ENCODE measurements around the gene ANGPT4.

Gene ANGPT4

DNA sequence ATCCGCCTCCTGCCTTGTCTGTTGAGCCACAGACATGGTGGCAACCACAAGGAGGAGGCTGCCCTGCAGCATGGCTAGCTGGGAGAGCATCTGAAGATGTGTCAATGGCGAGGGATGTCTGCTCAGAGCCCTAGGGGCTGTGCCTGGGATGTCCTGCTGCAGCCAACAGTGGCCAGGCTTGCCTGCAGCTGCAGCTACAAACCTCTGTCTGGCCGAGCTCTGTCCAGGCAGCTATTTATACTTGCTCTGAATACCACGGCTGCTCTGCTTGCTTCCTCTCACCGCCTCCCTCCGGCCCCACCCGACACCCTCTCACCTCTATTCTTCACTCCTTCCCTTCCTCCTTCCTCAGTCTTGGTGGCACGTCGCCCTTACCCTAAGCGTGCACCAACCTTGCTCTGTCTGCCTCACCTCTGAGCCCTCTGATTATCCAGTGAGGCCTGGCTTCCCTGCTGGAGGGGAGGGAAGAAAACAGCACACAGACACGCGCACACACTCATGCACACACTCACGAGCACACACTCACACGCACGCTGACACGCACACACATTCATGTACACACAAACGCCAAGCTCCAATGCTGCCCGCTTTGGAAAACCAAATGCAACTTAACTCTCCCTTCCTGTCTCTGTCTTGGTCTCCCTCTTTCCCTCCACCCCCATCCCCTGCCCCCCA is at the start of gene ANGPT4:
Gene ANGPT4 (minus strand): TSS at position 210 of the 675 bp plus-strand sequence. CDS start 120 bp downstream, at position 90.
- H3K36me3 ChIP-seq (ENCODE audit: control insufficient read depth, insufficient read depth, low read length) = no peaks in the 10 kb centered on the region
- no peaks in the 10 kb centered on the region for H3K4me1 ChIP-seq (ENCODE audit: control insufficient read depth, insufficient read depth, low read length)
- H3K9me3 ChIP-seq (ENCODE audit: control insufficient read depth, insufficient read depth, low read length) = no peaks in the 10 kb centered on the region
- peaks cover 3% of the 10 kb centered on the region for H3K27me3 ChIP-seq (ENCODE audit: control insufficient read depth, insufficient read depth, low read length)
- H3K9ac ChIP-seq (ENCODE audit: low read depth, low read length) = no peak within 1 kb of the TSS
- no peak within 1 kb of the TSS for H3K4me3 ChIP-seq (ENCODE audit: low read depth, low read length)

DNA sequence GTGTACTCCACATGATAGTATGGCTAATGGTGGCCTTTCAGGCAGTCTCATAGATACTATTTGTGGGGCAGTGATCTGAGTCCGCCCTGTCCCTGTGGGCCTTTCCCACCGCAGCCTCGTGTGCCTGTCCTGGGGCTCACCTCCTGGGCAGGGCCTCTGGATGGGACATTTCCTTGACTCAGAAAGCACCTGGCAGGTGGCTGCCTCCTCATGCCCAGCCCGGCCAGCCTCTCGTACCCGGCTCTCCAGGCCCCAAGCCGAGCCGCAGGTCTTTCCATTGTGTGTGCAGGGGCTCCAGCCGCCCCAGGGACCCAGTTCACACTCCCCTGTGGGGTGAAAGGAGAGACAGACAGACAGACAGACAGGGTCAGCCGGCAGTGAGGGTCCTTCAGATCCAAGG is 47.7 kb upstream of the ANGPT4 start:
- Histone ChIP-seq H3K9ac (ENCODE audit: low read depth, low read length) (no peak overlapping the region), H3K36me3 (ENCODE audit: control insufficient read depth, insufficient read depth, low read length) (no peaks in the 10 kb centered on the region), H3K4me3 (ENCODE audit: low read depth, low read length) (no peak overlapping the region), H3K4me1 (ENCODE audit: control insufficient read depth, insufficient read depth, low read length) (no peaks in the 10 kb centered on the region), H3K27me3 (ENCODE audit: control insufficient read depth, insufficient read depth, low read length) (no peaks in the 10 kb centered on the region), H3K9me3 (ENCODE audit: control insufficient read depth, insufficient read depth, low read length) (no peaks in the 10 kb centered on the region)

- no peaks in the 10 kb centered on the region for H3K27me3 ChIP-seq (ENCODE audit: control insufficient read depth, insufficient read depth, low read length)
Measured at GRCh38 chr20:962683-963082, 46.5 kb upstream of the ANGPT4 start.

DNA sequence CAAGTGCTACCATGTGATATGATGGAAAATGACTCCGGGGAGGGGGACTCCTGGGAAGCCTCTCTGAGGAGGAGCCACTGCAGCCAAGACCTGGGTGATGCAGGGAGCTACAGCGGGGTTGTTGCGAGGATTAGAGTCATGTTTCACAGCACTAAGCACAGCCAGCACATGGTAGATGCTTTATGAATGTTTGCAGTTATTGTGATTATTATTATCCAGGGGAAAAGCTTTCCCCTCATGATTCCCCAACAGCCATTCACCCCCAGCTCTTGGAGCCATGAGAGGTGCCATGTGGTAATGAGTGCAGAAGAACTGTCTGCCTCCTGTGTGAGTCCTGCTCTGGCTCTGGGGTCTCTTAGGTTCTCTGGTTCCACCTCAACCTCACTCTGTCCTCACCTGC is 46.1 kb upstream of the ANGPT4 start:
- H3K4me1 ChIP-seq (ENCODE audit: control insufficient read depth, insufficient read depth, low read length) = no peaks in the 10 kb centered on the region
- no peak overlapping the region for H3K9ac ChIP-seq (ENCODE audit: low read depth, low read length)
- H3K27me3 ChIP-seq (ENCODE audit: control insufficient read depth, insufficient read depth, low read length) = no peaks in the 10 kb centered on the region
- H3K4me3 ChIP-seq (ENCODE audit: low read depth, low read length) = no peak overlapping the region
- no peaks in the 10 kb centered on the region for H3K9me3 ChIP-seq (ENCODE audit: control insufficient read depth, insufficient read depth, low read length)
- H3K36me3 ChIP-seq (ENCODE audit: control insufficient read depth, insufficient read depth, low read length) = no peaks in the 10 kb centered on the region

More at GRCh38 chr20:962683-963082, 46.5 kb upstream of the ANGPT4 start:
- Histone ChIP-seq H3K9me3 (ENCODE audit: control insufficient read depth, insufficient read depth, low read length) (no peaks in the 10 kb centered on the region), H3K4me1 (ENCODE audit: control insufficient read depth, insufficient read depth, low read length) (no peaks in the 10 kb centered on the region), H3K9ac (ENCODE audit: low read depth, low read length) (no peak overlapping the region), H3K4me3 (ENCODE audit: low read depth, low read length) (no peak overlapping the region), H3K36me3 (ENCODE audit: control insufficient read depth, insufficient read depth, low read length) (no peaks in the 10 kb centered on the region)

DNA sequence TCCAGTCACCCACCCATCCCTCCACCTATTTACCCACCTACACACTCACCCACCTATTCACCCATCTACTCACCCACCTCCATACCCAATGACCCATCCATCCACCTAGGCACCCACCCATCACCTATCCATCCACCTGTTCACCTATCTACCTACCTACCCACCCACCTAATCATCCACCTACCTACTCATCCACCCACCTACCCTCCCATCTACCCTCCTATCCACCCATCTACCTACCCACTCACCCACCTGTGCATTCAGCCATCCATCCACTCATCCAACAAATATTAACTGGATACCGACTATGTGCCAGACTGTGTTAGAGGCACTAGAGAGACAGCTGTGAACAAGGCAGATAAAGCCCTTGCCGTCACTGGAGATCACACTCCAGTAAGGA is 45.6 kb upstream of the ANGPT4 start:
- no peaks in the 10 kb centered on the region for H3K9me3 ChIP-seq (ENCODE audit: control insufficient read depth, insufficient read depth, low read length)
- H3K4me1 ChIP-seq (ENCODE audit: control insufficient read depth, insufficient read depth, low read length) = no peaks in the 10 kb centered on the region
- H3K4me3 ChIP-seq (ENCODE audit: low read depth, low read length) = no peak overlapping the region
- H3K27me3 ChIP-seq (ENCODE audit: control insufficient read depth, insufficient read depth, low read length) = no peaks in the 10 kb centered on the region
- no peaks in the 10 kb centered on the region for H3K36me3 ChIP-seq (ENCODE audit: control insufficient read depth, insufficient read depth, low read length)
- H3K9ac ChIP-seq (ENCODE audit: low read depth, low read length) = no peak overlapping the region

GRCh38 chr20:959996-960615 is 44.0 kb upstream of the ANGPT4 start:
- H3K27me3 ChIP-seq (ENCODE audit: control insufficient read depth, insufficient read depth, low read length) = no peaks in the 10 kb centered on the region
- H3K36me3 ChIP-seq (ENCODE audit: control insufficient read depth, insufficient read depth, low read length) = no peaks in the 10 kb centered on the region
- H3K4me3 ChIP-seq (ENCODE audit: low read depth, low read length) = no peak overlapping the region
- no peaks in the 10 kb centered on the region for H3K9me3 ChIP-seq (ENCODE audit: control insufficient read depth, insufficient read depth, low read length)
- peaks cover 3% of the 10 kb centered on the region for H3K4me1 ChIP-seq (ENCODE audit: control insufficient read depth, insufficient read depth, low read length)
- H3K9ac ChIP-seq (ENCODE audit: low read depth, low read length) = no peak overlapping the region

DNA sequence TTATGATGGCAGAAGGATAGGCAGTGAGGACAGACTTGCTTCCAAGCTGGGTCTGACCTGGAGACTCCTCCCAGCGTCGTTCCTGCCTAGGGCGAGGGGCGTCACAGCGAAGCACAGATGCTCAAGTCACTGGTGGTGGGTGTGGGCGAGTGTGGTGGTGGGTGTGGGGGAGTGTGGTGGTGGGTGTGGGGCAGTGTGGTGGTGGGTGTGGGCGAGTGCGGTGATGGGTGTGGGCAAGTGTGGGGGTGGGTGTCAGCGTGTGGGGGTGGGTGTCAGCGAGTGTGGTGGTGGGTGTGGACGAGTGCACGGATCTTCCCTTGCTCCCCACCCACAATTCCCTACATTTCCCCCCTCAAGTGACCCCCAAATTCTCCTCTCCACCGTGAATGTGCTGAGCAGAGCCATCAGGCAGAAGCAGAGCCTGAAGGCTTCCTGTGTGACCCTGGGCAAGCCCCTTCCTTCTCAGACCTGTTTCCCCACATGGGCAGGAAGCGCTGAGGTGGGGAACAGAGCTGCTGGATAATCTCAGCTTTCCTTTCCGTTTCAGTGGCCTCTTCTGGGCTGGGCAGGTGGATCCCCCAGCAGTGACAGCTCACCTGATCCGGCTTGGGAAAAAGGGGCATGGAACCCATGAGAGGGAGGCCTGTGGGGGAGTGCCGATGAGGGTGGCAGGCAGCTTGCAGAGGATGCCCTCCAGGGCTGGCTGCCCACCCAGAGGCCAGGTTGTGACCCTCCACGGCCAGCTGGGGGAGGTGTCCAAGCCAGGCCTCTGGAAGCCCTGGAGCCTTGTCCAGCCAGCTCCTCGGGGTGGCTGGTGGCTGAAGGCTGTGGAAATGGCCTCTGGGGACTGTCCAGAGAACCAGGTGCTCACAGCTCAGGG is 43.0 kb upstream of the ANGPT4 start:
- Histone ChIP-seq H3K4me3 (ENCODE audit: low read depth, low read length) (no peak overlapping the region), H3K27me3 (ENCODE audit: control insufficient read depth, insufficient read depth, low read length) (no peaks in the 10 kb centered on the region), H3K4me1 (ENCODE audit: control insufficient read depth, insufficient read depth, low read length) (peaks cover 3% of the 10 kb centered on the region), H3K9me3 (ENCODE audit: control insufficient read depth, insufficient read depth, low read length) (no peaks in the 10 kb centered on the region), H3K9ac (ENCODE audit: low read depth, low read length) (no peak overlapping the region), H3K36me3 (ENCODE audit: control insufficient read depth, insufficient read depth, low read length) (no peaks in the 10 kb centered on the region)

GRCh38 chr20:957544-957943 is 41.4 kb upstream of the ANGPT4 start:
- Histone ChIP-seq H3K4me3 (ENCODE audit: low read depth, low read length) (no peak overlapping the region), H3K4me1 (ENCODE audit: control insufficient read depth, insufficient read depth, low read length) (peaks cover 3% of the 10 kb centered on the region), H3K36me3 (ENCODE audit: control insufficient read depth, insufficient read depth, low read length) (no peaks in the 10 kb centered on the region), H3K9me3 (ENCODE audit: control insufficient read depth, insufficient read depth, low read length) (no peaks in the 10 kb centered on the region), H3K27me3 (ENCODE audit: control insufficient read depth, insufficient read depth, low read length) (no peaks in the 10 kb centered on the region), H3K9ac (ENCODE audit: low read depth, low read length) (no peak overlapping the region)

GRCh38 chr20:956330-956951 is 40.3 kb upstream of the ANGPT4 start:
- Histone ChIP-seq H3K4me1 (ENCODE audit: control insufficient read depth, insufficient read depth, low read length) (peaks cover 3% of the 10 kb centered on the region), H3K36me3 (ENCODE audit: control insufficient read depth, insufficient read depth, low read length) (no peaks in the 10 kb centered on the region), H3K27me3 (ENCODE audit: control insufficient read depth, insufficient read depth, low read length) (no peaks in the 10 kb centered on the region), H3K9me3 (ENCODE audit: control insufficient read depth, insufficient read depth, low read length) (no peaks in the 10 kb centered on the region), H3K9ac (ENCODE audit: low read depth, low read length) (no peak overlapping the region), H3K4me3 (ENCODE audit: low read depth, low read length) (no peak overlapping the region)

DNA sequence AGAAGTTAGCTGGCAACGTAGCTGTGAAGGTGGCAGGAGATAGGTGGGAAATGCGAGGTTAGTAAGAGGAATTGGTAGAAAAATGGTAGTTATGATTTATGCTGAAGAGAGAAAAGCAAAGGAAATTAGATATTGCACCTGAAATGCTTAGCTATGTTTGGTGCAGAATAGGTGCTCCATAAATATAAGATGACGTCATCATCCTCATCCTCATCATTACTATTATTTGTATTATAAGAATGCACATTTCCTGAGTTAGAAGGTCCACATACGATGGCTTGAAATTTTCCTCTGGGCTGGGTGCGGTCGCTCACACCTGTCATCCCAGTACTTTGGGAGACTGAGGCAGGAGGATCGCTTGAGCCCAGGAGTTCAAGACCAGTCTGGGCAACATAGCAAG is 39.5 kb upstream of the ANGPT4 start:
- Histone ChIP-seq H3K9ac (ENCODE audit: low read depth, low read length) (no peak overlapping the region), H3K27me3 (ENCODE audit: control insufficient read depth, insufficient read depth, low read length) (no peaks in the 10 kb centered on the region), H3K4me3 (ENCODE audit: low read depth, low read length) (no peak overlapping the region), H3K36me3 (ENCODE audit: control insufficient read depth, insufficient read depth, low read length) (no peaks in the 10 kb centered on the region), H3K4me1 (ENCODE audit: control insufficient read depth, insufficient read depth, low read length) (peaks cover 3% of the 10 kb centered on the region), H3K9me3 (ENCODE audit: control insufficient read depth, insufficient read depth, low read length) (no peaks in the 10 kb centered on the region)

GRCh38 chr20:955111-955510 is 39.0 kb upstream of the ANGPT4 start:
- no peak overlapping the region for H3K9ac ChIP-seq (ENCODE audit: low read depth, low read length)
- H3K27me3 ChIP-seq (ENCODE audit: control insufficient read depth, insufficient read depth, low read length) = no peaks in the 10 kb centered on the region
- no peaks in the 10 kb centered on the region for H3K9me3 ChIP-seq (ENCODE audit: control insufficient read depth, insufficient read depth, low read length)
- H3K4me3 ChIP-seq (ENCODE audit: low read depth, low read length) = no peak overlapping the region
- H3K4me1 ChIP-seq (ENCODE audit: control insufficient read depth, insufficient read depth, low read length) = peaks cover 3% of the 10 kb centered on the region
- no peaks in the 10 kb centered on the region for H3K36me3 ChIP-seq (ENCODE audit: control insufficient read depth, insufficient read depth, low read length)

Data from iPS-15b (cell line).